Right atrium auricular region (tissue), 2 donors: ENCODE data around the gene CORO2A. TPM values are rescaled to one million over a fixed set of nuclear protein-coding genes. Genes with fewer than 3 reads are reported as not detected.

ENCODE experiments used
- DNase-seq: peaks from one replicate; pipeline ENCODE4 v3.0.0-alpha.2; 2019; ENCODE audit warnings: low spot score
- H3K27ac ChIP-seq, 2 donors: fragments of 200-600 bp; sonication (generic); 1 replicate in 1 of 2; 2 replicates in 1 of 2; pipeline ENCODE4 v1.5.1; 2016 to 2019
- H3K27me3 ChIP-seq, 2 donors: fragments of 200-600 bp; sonication (generic); one replicate each; pipeline versions ENCODE4 v1.5.1 to v1.6.0; 2017 to 2019
- H3K36me3 ChIP-seq: fragments of 200-600 bp; sonication (generic); one replicate; pipeline ENCODE4 v1.5.1; 2016
- H3K4me1 ChIP-seq, 2 donors: fragments of 200-600 bp; sonication (generic); one replicate each; pipeline versions ENCODE4 v1.5.1 to v1.6.0; 2017 to 2019
- H3K4me3 ChIP-seq, 2 donors: fragments of 200-600 bp; sonication (generic); 1 replicate in 1 of 2; 2 replicates in 1 of 2; pipeline ENCODE4 v1.5.1; 2017 to 2019; ENCODE audit warnings: mild to moderate bottlenecking in 1 of 2, moderate library complexity in 1 of 2
- H3K9me3 ChIP-seq, 2 donors: fragments of 200-600 bp; sonication (generic); one replicate each; pipeline ENCODE4 v1.5.1; 2019
- total RNA-seq, 2 donors: library from RNA; depleted of rRNA; stranded (reverse); fragments of >200 nt; gene quantifications; one replicate each; pipeline ENCODE4 v1.1.0, GENCODE V29; 2016
- TF ChIP-seq, protein P1 (sequence below), 2 donors: fragments of 200-600 bp; sonication (generic); IDR thresholded peaks; one replicate each; pipeline ENCODE4 v1.5.1; 2019; ENCODE audit warnings: antibody characterized with exemption in 2 of 2

Gene CORO2A
- total RNA-seq, 2 donors from 2014 or later: 0.39 to 0.44 TPM

DNA sequence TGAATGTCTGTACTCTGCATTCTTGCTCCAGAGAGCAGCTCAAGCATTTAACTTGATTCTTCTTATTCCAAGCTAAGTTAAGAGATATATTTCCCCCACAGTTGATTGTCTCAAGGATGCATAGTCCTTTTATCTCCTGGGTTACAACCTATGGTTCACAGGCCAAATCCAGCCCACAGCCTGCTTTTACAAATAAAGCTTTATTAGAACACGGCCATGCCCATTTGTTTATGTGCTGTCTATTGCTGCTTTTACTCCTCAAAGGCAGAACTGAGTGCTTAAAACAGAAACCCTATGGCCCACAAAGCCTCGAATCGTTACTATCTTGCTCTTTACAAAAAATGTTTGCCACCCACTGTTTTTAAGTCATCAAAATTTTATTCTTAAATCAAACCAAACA, 37.2 kb upstream of the CORO2A start:
- TF ChIP-seq, protein P1, sequence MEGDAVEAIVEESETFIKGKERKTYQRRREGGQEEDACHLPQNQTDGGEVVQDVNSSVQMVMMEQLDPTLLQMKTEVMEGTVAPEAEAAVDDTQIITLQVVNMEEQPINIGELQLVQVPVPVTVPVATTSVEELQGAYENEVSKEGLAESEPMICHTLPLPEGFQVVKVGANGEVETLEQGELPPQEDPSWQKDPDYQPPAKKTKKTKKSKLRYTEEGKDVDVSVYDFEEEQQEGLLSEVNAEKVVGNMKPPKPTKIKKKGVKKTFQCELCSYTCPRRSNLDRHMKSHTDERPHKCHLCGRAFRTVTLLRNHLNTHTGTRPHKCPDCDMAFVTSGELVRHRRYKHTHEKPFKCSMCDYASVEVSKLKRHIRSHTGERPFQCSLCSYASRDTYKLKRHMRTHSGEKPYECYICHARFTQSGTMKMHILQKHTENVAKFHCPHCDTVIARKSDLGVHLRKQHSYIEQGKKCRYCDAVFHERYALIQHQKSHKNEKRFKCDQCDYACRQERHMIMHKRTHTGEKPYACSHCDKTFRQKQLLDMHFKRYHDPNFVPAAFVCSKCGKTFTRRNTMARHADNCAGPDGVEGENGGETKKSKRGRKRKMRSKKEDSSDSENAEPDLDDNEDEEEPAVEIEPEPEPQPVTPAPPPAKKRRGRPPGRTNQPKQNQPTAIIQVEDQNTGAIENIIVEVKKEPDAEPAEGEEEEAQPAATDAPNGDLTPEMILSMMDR (IDR thresholded peaks at IDR 0.05): no peak
- Histone ChIP-seq H3K27ac (no peak overlapping the region), H3K36me3 (peaks cover 19% of the 10 kb centered on the region), H3K27me3 (no peaks in the 10 kb centered on the region), H3K9me3 (no peaks in the 10 kb centered on the region), H3K4me1 (no peaks in the 10 kb centered on the region), H3K4me3 (no peak overlapping the region)
- DNase-seq: no peak

DNA sequence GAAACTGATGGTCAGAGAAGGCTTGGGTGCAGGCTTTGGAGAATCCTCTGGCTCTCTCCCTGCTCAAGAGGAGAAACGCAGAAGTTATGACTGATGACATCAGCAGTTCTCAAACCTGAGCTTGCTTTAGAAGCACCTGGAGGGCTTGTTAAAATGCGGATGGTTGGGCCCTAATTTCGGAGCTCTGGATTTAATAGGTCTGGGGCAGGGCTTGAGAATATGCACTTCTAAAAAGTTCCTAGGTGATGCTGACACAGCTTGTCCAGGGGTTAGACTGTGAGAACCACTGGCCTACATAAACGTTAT, 36.6 kb upstream of the CORO2A start:
- Histone ChIP-seq H3K36me3 (peaks cover 19% of the 10 kb centered on the region), H3K27ac (no peak overlapping the region), H3K9me3 (no peaks in the 10 kb centered on the region), H3K4me1 (no peaks in the 10 kb centered on the region), H3K27me3 (no peaks in the 10 kb centered on the region), H3K4me3 (no peak overlapping the region)
- TF ChIP-seq, protein P1 (IDR thresholded peaks at IDR 0.05): no peak
- no peak for DNase-seq

DNA sequence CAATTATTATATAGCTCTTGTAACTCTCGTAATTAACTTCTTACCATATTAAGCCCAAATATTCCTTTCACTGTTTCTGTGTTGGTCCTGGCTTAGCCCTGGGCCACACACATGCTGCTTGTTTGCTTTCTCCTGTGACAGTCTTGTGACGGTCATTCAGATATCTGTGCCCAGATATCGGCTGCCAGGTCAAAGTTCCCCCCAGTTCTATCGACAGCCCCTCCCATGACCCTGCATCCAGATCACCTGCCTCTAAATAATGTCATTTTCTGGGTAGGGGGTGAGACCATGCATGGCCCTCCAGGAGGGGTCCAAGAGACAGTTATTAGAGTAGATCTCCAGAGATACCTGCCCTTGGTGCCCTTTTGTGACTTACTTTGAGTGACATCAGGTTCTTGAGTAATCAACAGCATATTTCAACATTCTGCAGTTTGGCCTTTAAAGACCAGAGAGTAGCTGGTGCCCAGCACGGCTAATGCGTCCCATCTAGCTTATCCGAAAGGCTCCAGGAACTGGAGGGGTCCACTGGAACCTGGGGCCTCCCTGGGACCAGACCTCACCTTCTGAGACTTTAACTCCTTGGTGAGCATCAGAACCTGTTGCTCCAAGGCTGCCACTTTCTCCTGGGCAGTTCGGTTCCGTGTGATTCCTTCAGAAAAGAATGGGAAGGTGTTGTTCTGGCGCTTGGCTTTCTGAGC, 36.1 kb upstream of the CORO2A start:
- peaks cover 19% of the 10 kb centered on the region for H3K36me3 ChIP-seq
- H3K4me3 ChIP-seq: no peak overlapping the region
- H3K27ac ChIP-seq: no peak overlapping the region
- TF ChIP-seq, protein P1 (IDR thresholded peaks at IDR 0.05): no peak
- H3K27me3 ChIP-seq: no peaks in the 10 kb centered on the region
- H3K9me3 ChIP-seq: no peaks in the 10 kb centered on the region
- H3K4me1 ChIP-seq: peaks cover 0 to 2% of the 10 kb centered on the region in 2 donors
- DNase-seq: no peak

DNA sequence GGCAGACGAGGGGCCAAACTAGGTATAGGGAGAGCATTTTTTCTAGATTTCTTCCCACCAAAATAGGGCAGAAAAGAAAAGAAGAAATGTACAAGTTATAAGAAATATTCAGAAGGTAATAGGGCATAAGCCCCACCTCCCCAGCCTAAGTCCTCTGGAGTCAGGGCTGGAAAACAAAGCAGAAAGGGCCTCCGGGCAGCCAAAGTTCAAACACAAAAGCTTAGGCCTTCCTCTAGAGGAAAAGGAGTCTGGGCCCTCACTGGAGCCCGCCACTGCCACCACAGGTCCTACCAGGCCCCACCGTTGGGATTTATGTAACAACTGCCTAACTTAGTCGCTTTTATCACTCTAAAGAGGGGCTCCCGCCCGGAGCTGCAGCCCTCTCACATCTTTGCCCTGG, 35.4 kb upstream of the CORO2A start:
- DNase-seq: no peak
- Histone ChIP-seq H3K27me3 (no peaks in the 10 kb centered on the region), H3K9me3 (no peaks in the 10 kb centered on the region), H3K4me1 (peaks cover 0 to 8% of the 10 kb centered on the region in 2 donors), H3K27ac (no peak overlapping the region), H3K4me3 (no peak overlapping the region), H3K36me3 (peaks cover 19% of the 10 kb centered on the region)
- TF ChIP-seq, protein P1 (IDR thresholded peaks at IDR 0.05): no peak

DNA sequence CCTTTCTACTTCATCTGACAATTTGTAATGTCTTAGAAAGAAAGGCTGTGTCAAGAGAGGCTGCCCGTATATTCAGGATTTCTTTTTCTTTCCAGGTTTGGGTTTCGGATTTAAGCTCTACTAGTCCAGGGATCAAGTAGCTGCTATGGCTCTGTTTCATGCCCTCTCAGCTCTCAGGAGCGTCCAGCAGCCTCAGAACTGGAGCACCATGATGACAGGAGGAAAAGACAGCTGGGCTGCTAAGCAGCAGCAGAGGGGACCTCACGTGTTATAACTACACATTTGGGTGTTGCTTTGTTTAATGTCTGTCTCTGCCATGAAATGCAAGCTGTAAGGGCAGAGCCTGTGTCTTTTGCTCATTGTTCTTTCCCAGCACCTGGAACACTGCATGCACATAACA, 34.5 kb upstream of the CORO2A start:
- H3K4me1 ChIP-seq: peaks cover 0 to 9% of the 10 kb centered on the region in 2 donors
- H3K9me3 ChIP-seq: no peaks in the 10 kb centered on the region
- no peak overlapping the region for H3K4me3 ChIP-seq
- DNase-seq: no peak
- TF ChIP-seq, protein P1 (IDR thresholded peaks at IDR 0.05): no peak
- H3K27me3 ChIP-seq: no peaks in the 10 kb centered on the region
- H3K27ac ChIP-seq: no peak overlapping the region
- peaks cover 19% of the 10 kb centered on the region for H3K36me3 ChIP-seq

DNA sequence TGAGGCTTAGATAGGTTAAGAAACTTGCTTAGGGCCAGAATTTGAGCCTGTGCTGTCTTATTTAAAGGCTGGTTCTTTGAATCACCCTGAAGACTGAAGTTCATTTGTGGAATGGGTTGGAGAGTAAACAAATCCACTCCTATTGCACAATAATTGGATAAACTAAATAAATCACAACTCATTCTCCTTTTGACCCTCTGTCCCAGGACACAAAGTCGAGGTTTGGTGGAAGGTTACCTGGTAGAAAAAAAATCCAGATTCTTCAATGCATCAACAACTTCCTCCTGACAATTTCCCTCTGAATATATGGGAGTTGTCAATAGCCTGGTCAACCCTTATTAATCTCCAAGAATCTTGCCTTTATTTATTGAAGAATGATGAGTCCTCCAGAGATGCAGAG, 34.1 kb upstream of the CORO2A start:
- Histone ChIP-seq H3K4me1 (peaks cover 0 to 9% of the 10 kb centered on the region in 2 donors), H3K36me3 (peaks cover 19% of the 10 kb centered on the region), H3K4me3 (no peak overlapping the region)

More for the DNA sequence above, 34.1 kb upstream of the CORO2A start:
- no peaks in the 10 kb centered on the region for H3K27me3 ChIP-seq
- no peak for DNase-seq
- no peak overlapping the region for H3K27ac ChIP-seq
- TF ChIP-seq, protein P1 (IDR thresholded peaks at IDR 0.05): no peak
- H3K9me3 ChIP-seq: no peaks in the 10 kb centered on the region
